DOHH2 (cell line): ENCODE measurements around the gene UFL1.

ENCODE experiments used
- EZH2phosphoT487 ChIP-seq: fragments of 200-600 bp; sonication (generic); IDR thresholded peaks from 2 replicates; pipeline ENCODE4 v1.6.1; 2017; ENCODE audit warnings: borderline replicate concordance, mild to moderate bottlenecking, antibody characterized with exemption, low read length, moderate library complexity, mixed read lengths
- TF ChIP-seq, protein P1 (sequence below): fragments of 200-600 bp; sonication (generic); IDR thresholded peaks from one replicate; pipeline ENCODE4 v1.5.1; 2014; ENCODE audit warnings: antibody characterized with exemption, mild to moderate bottlenecking, low read depth, low read length; ENCODE audit not compliant: poor library complexity, severe bottlenecking

- TF ChIP-seq, protein P1, sequence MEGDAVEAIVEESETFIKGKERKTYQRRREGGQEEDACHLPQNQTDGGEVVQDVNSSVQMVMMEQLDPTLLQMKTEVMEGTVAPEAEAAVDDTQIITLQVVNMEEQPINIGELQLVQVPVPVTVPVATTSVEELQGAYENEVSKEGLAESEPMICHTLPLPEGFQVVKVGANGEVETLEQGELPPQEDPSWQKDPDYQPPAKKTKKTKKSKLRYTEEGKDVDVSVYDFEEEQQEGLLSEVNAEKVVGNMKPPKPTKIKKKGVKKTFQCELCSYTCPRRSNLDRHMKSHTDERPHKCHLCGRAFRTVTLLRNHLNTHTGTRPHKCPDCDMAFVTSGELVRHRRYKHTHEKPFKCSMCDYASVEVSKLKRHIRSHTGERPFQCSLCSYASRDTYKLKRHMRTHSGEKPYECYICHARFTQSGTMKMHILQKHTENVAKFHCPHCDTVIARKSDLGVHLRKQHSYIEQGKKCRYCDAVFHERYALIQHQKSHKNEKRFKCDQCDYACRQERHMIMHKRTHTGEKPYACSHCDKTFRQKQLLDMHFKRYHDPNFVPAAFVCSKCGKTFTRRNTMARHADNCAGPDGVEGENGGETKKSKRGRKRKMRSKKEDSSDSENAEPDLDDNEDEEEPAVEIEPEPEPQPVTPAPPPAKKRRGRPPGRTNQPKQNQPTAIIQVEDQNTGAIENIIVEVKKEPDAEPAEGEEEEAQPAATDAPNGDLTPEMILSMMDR: no peak
- no peak for TF ChIP-seq EZH2phosphoT487
Observed at GRCh38 chr6:96554558-96554957, 33.0 kb downstream of the UFL1 start.
